ENCODE results near the gene MAP3K19. TPM values are rescaled to one million over a fixed set of nuclear protein-coding genes. Genes with fewer than 3 reads are reported as not detected.

The MAP3K19 gene
- total RNA-seq, 1 donor from 2014 or later, result not detected

DNA sequence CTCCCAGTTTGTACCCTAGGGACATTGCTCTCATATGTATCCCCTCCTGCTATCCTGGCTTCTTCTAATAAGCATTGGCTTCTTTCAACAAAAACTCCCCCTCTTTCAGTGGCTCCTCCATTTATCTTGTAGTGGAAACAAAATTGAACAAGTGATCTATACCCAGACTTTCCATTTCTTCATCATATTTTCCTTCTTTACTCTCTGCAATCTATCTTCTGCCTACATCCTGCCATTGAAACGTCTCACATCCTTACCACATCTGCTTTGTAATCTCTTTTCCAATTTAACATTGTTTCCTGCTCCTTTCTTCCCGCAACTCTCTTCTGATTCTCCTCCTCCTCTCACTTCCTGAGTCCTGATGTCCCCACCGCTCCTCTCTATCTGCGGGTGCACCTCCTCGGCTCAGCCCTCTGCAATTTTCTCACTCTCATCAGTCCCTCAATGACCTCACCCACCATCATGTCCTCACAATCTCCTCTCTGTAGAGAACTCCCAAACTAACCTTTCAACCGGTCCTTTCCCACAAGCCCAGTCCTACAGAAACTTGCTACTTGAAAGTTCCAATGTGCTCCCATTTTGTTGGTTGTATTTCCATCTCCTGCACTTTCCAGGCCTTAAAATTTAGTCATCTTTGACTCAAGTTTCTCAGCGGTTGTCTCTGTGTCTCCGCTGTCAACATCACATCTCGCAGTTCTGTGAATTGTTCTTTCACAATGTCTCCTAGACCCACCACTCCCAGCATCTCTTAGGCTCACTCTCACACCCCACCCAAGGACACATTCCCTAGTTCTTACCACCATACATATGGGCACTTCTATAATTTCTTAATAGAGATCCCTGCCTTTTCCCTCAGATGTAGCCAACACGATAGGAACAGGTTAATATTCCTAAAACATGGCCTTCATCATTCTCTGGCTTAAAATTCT lies 24.0 kb downstream of the MAP3K19 start:
- Histone ChIP-seq H3K27me3 (ENCODE audit: control insufficient read depth in 3 of 3, insufficient read depth in 3 of 3, low read length in 3 of 3) (no peaks in the 10 kb centered on the region), H3K4me1 (ENCODE audit: control insufficient read depth in 3 of 3, insufficient read depth in 3 of 3, low read length in 3 of 3) (no peaks in the 10 kb centered on the region), H3K9me3 (ENCODE audit: control insufficient read depth in 3 of 3, low read length in 3 of 3) (no peaks in the 10 kb centered on the region), H3K36me3 (ENCODE audit: control insufficient read depth in 3 of 3, insufficient read depth in 3 of 3, low read length in 3 of 3) (no peaks in the 10 kb centered on the region), H3K9ac (ENCODE audit: low read depth in 1 of 3, low read length in 3 of 3) (no peak overlapping the region), H3K4me3 (ENCODE audit: low read length in 3 of 3) (no peak overlapping the region), H3K27ac (ENCODE audit: low read depth, low read length) (no peak overlapping the region)

DNA sequence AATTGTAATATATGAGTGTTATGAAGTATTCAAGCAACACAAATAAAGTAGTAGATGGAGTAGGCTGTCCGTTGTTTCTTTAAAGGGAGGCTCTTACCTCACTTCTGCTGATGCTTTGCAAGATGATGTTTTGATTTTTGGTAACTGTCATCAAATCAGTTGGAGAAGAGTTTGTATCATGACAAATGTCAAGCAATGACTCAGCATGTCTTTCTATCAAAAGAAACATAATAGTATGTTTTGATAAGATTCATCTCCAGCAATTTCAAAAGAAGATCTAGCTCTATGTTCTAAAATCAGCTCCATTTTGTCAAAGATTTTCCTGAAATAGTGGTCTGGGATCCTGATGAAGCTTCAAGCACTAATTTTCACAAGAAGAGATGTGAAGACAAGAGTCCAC lies 25.6 kb downstream of the MAP3K19 start:
- Histone ChIP-seq H3K4me1 (ENCODE audit: control insufficient read depth in 3 of 3, insufficient read depth in 3 of 3, low read length in 3 of 3) (no peaks in the 10 kb centered on the region), H3K27ac (ENCODE audit: low read depth, low read length) (no peak overlapping the region), H3K9ac (ENCODE audit: low read depth in 1 of 3, low read length in 3 of 3) (no peak overlapping the region), H3K27me3 (ENCODE audit: control insufficient read depth in 3 of 3, insufficient read depth in 3 of 3, low read length in 3 of 3) (no peaks in the 10 kb centered on the region), H3K9me3 (ENCODE audit: control insufficient read depth in 3 of 3, low read length in 3 of 3) (no peaks in the 10 kb centered on the region), H3K4me3 (ENCODE audit: low read length in 3 of 3) (no peak overlapping the region), H3K36me3 (ENCODE audit: control insufficient read depth in 3 of 3, insufficient read depth in 3 of 3, low read length in 3 of 3) (no peaks in the 10 kb centered on the region)

- Histone ChIP-seq H3K4me3 (ENCODE audit: low read length in 3 of 3) (no peak overlapping the region), H3K9ac (ENCODE audit: low read depth in 1 of 3, low read length in 3 of 3) (no peak overlapping the region), H3K9me3 (ENCODE audit: control insufficient read depth in 3 of 3, low read length in 3 of 3) (peaks cover 0 to 4% (median 0%) of the 10 kb centered on the region in 3 donors), H3K36me3 (ENCODE audit: control insufficient read depth in 3 of 3, insufficient read depth in 3 of 3, low read length in 3 of 3) (no peaks in the 10 kb centered on the region), H3K27ac (ENCODE audit: low read depth, low read length) (no peak overlapping the region), H3K4me1 (ENCODE audit: control insufficient read depth in 3 of 3, insufficient read depth in 3 of 3, low read length in 3 of 3) (no peaks in the 10 kb centered on the region), H3K27me3 (ENCODE audit: control insufficient read depth in 3 of 3, insufficient read depth in 3 of 3, low read length in 3 of 3) (peaks cover 0 to 2% (median 0%) of the 10 kb centered on the region in 3 donors)
Observed at GRCh38 chr2:135011633-135012032, 35.6 kb downstream of the MAP3K19 start.

- Histone ChIP-seq H3K27me3 (ENCODE audit: control insufficient read depth in 3 of 3, insufficient read depth in 3 of 3, low read length in 3 of 3) (peaks cover 0 to 6% (median 4%) of the 10 kb centered on the region in 3 donors), H3K36me3 (ENCODE audit: control insufficient read depth in 3 of 3, insufficient read depth in 3 of 3, low read length in 3 of 3) (no peaks in the 10 kb centered on the region), H3K27ac (ENCODE audit: low read depth, low read length) (no peak overlapping the region), H3K9me3 (ENCODE audit: control insufficient read depth in 3 of 3, low read length in 3 of 3) (no peaks in the 10 kb centered on the region), H3K4me1 (ENCODE audit: control insufficient read depth in 3 of 3, insufficient read depth in 3 of 3, low read length in 3 of 3) (no peaks in the 10 kb centered on the region), H3K9ac (ENCODE audit: low read depth in 1 of 3, low read length in 3 of 3) (no peak overlapping the region), H3K4me3 (ENCODE audit: low read length in 3 of 3) (no peak overlapping the region)
Observed at GRCh38 chr2:135010200-135010942, 36.9 kb downstream of the MAP3K19 start.

- no peak overlapping the region for H3K27ac ChIP-seq (ENCODE audit: low read depth, low read length)
- H3K9ac ChIP-seq (ENCODE audit: low read depth in 1 of 3, low read length in 3 of 3), result no peak overlapping the region
- peaks cover 4 to 11% (median 5%) of the 10 kb centered on the region in 3 donors for H3K27me3 ChIP-seq (ENCODE audit: control insufficient read depth in 3 of 3, insufficient read depth in 3 of 3, low read length in 3 of 3)
- peaks cover 0 to 4% (median 0%) of the 10 kb centered on the region in 3 donors for H3K4me1 ChIP-seq (ENCODE audit: control insufficient read depth in 3 of 3, insufficient read depth in 3 of 3, low read length in 3 of 3)
- H3K4me3 ChIP-seq (ENCODE audit: low read length in 3 of 3), result no peak overlapping the region
- no peaks in the 10 kb centered on the region for H3K9me3 ChIP-seq (ENCODE audit: control insufficient read depth in 3 of 3, low read length in 3 of 3)
- no peaks in the 10 kb centered on the region for H3K36me3 ChIP-seq (ENCODE audit: control insufficient read depth in 3 of 3, insufficient read depth in 3 of 3, low read length in 3 of 3)
Observed at GRCh38 chr2:135009339-135009738, 37.9 kb downstream of the MAP3K19 start.

DNA sequence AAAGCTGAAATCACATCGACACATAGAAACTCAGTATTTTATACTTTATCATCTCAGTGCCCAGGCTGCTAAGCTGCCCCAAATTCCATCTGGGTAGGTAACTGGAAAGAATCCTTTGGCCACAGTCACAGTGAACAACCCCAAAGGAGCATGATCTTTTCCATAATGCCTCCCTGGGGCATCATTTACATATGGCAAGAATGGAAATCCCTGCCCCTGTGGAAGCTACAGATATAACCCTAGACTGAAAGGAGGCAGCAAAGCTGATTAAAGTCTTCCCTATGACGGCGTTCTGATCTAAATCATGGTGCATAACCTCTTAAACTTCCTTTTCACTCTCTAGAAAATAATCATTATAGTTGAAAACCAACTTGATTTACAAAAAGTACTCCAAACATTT lies 41.5 kb downstream of the MAP3K19 start:
- H3K9ac ChIP-seq (ENCODE audit: low read depth in 1 of 3, low read length in 3 of 3), result no peak overlapping the region
- H3K27me3 ChIP-seq (ENCODE audit: control insufficient read depth in 3 of 3, insufficient read depth in 3 of 3, low read length in 3 of 3), result peaks cover 4 to 12% (median 5%) of the 10 kb centered on the region in 3 donors
- H3K4me3 ChIP-seq (ENCODE audit: low read length in 3 of 3), result no peak overlapping the region
- H3K27ac ChIP-seq (ENCODE audit: low read depth, low read length), result no peak overlapping the region
- H3K36me3 ChIP-seq (ENCODE audit: control insufficient read depth in 3 of 3, insufficient read depth in 3 of 3, low read length in 3 of 3), result no peaks in the 10 kb centered on the region
- no peaks in the 10 kb centered on the region for H3K9me3 ChIP-seq (ENCODE audit: control insufficient read depth in 3 of 3, low read length in 3 of 3)
- H3K4me1 ChIP-seq (ENCODE audit: control insufficient read depth in 3 of 3, insufficient read depth in 3 of 3, low read length in 3 of 3), result peaks cover 0 to 5% (median 2%) of the 10 kb centered on the region in 3 donors

GRCh38 chr2:135004005-135004746 lies 43.1 kb downstream of the MAP3K19 start:
- H3K27me3 ChIP-seq (ENCODE audit: control insufficient read depth in 3 of 3, insufficient read depth in 3 of 3, low read length in 3 of 3), result peaks cover 4 to 10% (median 5%) of the 10 kb centered on the region in 3 donors
- H3K9ac ChIP-seq (ENCODE audit: low read depth in 1 of 3, low read length in 3 of 3), result no peak overlapping the region
- peaks cover 0 to 5% (median 2%) of the 10 kb centered on the region in 3 donors for H3K4me1 ChIP-seq (ENCODE audit: control insufficient read depth in 3 of 3, insufficient read depth in 3 of 3, low read length in 3 of 3)
- no peaks in the 10 kb centered on the region for H3K36me3 ChIP-seq (ENCODE audit: control insufficient read depth in 3 of 3, insufficient read depth in 3 of 3, low read length in 3 of 3)
- H3K9me3 ChIP-seq (ENCODE audit: control insufficient read depth in 3 of 3, low read length in 3 of 3), result no peaks in the 10 kb centered on the region
- H3K27ac ChIP-seq (ENCODE audit: low read depth, low read length), result no peak overlapping the region
- H3K4me3 ChIP-seq (ENCODE audit: low read length in 3 of 3), result no peak overlapping the region

GRCh38 chr2:135002836-135003235 lies 44.4 kb downstream of the MAP3K19 start:
- Histone ChIP-seq H3K27ac (ENCODE audit: low read depth, low read length) (no peak overlapping the region), H3K4me3 (ENCODE audit: low read length in 3 of 3) (no peak overlapping the region), H3K36me3 (ENCODE audit: control insufficient read depth in 3 of 3, insufficient read depth in 3 of 3, low read length in 3 of 3) (no peaks in the 10 kb centered on the region), H3K9me3 (ENCODE audit: control insufficient read depth in 3 of 3, low read length in 3 of 3) (no peaks in the 10 kb centered on the region), H3K9ac (ENCODE audit: low read depth in 1 of 3, low read length in 3 of 3) (no peak overlapping the region), H3K27me3 (ENCODE audit: control insufficient read depth in 3 of 3, insufficient read depth in 3 of 3, low read length in 3 of 3) (peaks cover 4 to 10% (median 5%) of the 10 kb centered on the region in 3 donors), H3K4me1 (ENCODE audit: control insufficient read depth in 3 of 3, insufficient read depth in 3 of 3, low read length in 3 of 3) (peaks cover 0 to 5% (median 2%) of the 10 kb centered on the region in 3 donors)

GRCh38 chr2:134999521-134999920 lies 47.7 kb downstream of the MAP3K19 start:
- no peak overlapping the region for H3K4me3 ChIP-seq (ENCODE audit: low read length in 3 of 3)
- H3K27me3 ChIP-seq (ENCODE audit: control insufficient read depth in 3 of 3, insufficient read depth in 3 of 3, low read length in 3 of 3), result peaks cover 0 to 2% (median 2%) of the 10 kb centered on the region in 3 donors
- no peaks in the 10 kb centered on the region for H3K9me3 ChIP-seq (ENCODE audit: control insufficient read depth in 3 of 3, low read length in 3 of 3)
- H3K27ac ChIP-seq (ENCODE audit: low read depth, low read length), result no peak overlapping the region
- peaks cover 0 to 3% (median 2%) of the 10 kb centered on the region in 3 donors for H3K4me1 ChIP-seq (ENCODE audit: control insufficient read depth in 3 of 3, insufficient read depth in 3 of 3, low read length in 3 of 3)
- H3K9ac ChIP-seq (ENCODE audit: low read depth in 1 of 3, low read length in 3 of 3), result no peak overlapping the region
- H3K36me3 ChIP-seq (ENCODE audit: control insufficient read depth in 3 of 3, insufficient read depth in 3 of 3, low read length in 3 of 3), result no peaks in the 10 kb centered on the region
